ENCODE measurements around the gene CNTNAP5.

Gene CNTNAP5

GRCh38 chr2:124001696-124002430 is 23.2 kb upstream of the CNTNAP5 start:
- Histone ChIP-seq H3K79me2 (ENCODE audit: low read length) (no peaks in the 10 kb centered on the region), H3K27me3 (replicated peaks; ENCODE audit: insufficient read depth, low read length) (no peaks in the 10 kb centered on the region), H3K4me1 (ENCODE audit: low read length) (no peaks in the 10 kb centered on the region), H4K20me1 (ENCODE audit: insufficient read depth, low read length) (no peaks in the 10 kb centered on the region), H3K9ac (ENCODE audit: low read length) (no peak overlapping the region), H3K27ac (ENCODE audit: low read length) (no peak overlapping the region), H3K36me3 (replicated peaks; ENCODE audit: insufficient read depth, low read length) (no peaks in the 10 kb centered on the region), H3K4me2 (ENCODE audit: low read depth, low read length) (no peak overlapping the region), H3F3A (ENCODE audit: insufficient read depth, low read length) (no peaks in the 10 kb centered on the region), H2AFZ (ENCODE audit: low read length) (no peak overlapping the region), H3K4me3 (ENCODE audit: low read length) (no peak overlapping the region), H3K9me2 (replicated peaks; ENCODE audit: insufficient read depth, low read length) (no peaks in the 10 kb centered on the region), H3K9me3 (replicated peaks; ENCODE audit: insufficient read depth, low read length) (no peaks in the 10 kb centered on the region)
- DNase-seq: no peak
- TF ChIP-seq CTCF (IDR thresholded peaks at IDR 0.05; ENCODE audit: low read length) (no peak), EZH2phosphoT487 (IDR thresholded peaks at IDR 0.05; ENCODE audit: low read length) (no peak), EZH2 (optimal IDR thresholded peaks at IDR 0.05; ENCODE audit: low read depth, low read length) (no peak)

GRCh38 chr2:124018890-124019289 is 6.2 kb upstream of the CNTNAP5 start:
- Histone ChIP-seq H3K9ac (ENCODE audit: low read length) (no peak overlapping the region), H3F3A (ENCODE audit: insufficient read depth, low read length) (no peaks in the 10 kb centered on the region), H3K4me3 (ENCODE audit: low read length) (no peak overlapping the region), H3K79me2 (ENCODE audit: low read length) (no peaks in the 10 kb centered on the region), H4K20me1 (ENCODE audit: insufficient read depth, low read length) (no peaks in the 10 kb centered on the region), H3K9me3 (replicated peaks; ENCODE audit: insufficient read depth, low read length) (no peaks in the 10 kb centered on the region), H3K9me2 (replicated peaks; ENCODE audit: insufficient read depth, low read length) (no peaks in the 10 kb centered on the region), H3K27ac (ENCODE audit: low read length) (no peak overlapping the region), H3K4me2 (ENCODE audit: low read depth, low read length) (no peak overlapping the region), H3K36me3 (replicated peaks; ENCODE audit: insufficient read depth, low read length) (no peaks in the 10 kb centered on the region), H3K4me1 (ENCODE audit: low read length) (no peaks in the 10 kb centered on the region), H2AFZ (ENCODE audit: low read length) (no peak overlapping the region), H3K27me3 (replicated peaks; ENCODE audit: insufficient read depth, low read length) (no peaks in the 10 kb centered on the region)
- DNase-seq: no peak
- TF ChIP-seq EZH2 (optimal IDR thresholded peaks at IDR 0.05; ENCODE audit: low read depth, low read length): no peak
- no peak for TF ChIP-seq EZH2phosphoT487 (IDR thresholded peaks at IDR 0.05; ENCODE audit: low read length)
- TF ChIP-seq CTCF (IDR thresholded peaks at IDR 0.05; ENCODE audit: low read length): no peak

- TF ChIP-seq CTCF (IDR thresholded peaks at IDR 0.05; ENCODE audit: low read length) (no peak), EZH2phosphoT487 (IDR thresholded peaks at IDR 0.05; ENCODE audit: low read length) (no peak), EZH2 (optimal IDR thresholded peaks at IDR 0.05; ENCODE audit: low read depth, low read length) (no peak)
- H3K4me3 ChIP-seq (ENCODE audit: low read length): no peak overlapping the region
These were observed 421 bp upstream of the CNTNAP5 start for GRCh38 chr2:124024561-124025170.

More at GRCh38 chr2:124024561-124025170, 421 bp upstream of the CNTNAP5 start:
- no peaks in the 10 kb centered on the region for H3K36me3 ChIP-seq (replicated peaks; ENCODE audit: insufficient read depth, low read length)
- H4K20me1 ChIP-seq (ENCODE audit: insufficient read depth, low read length): no peaks in the 10 kb centered on the region
- no peaks in the 10 kb centered on the region for H3K79me2 ChIP-seq (ENCODE audit: low read length)
- H3K4me1 ChIP-seq (ENCODE audit: low read length): no peaks in the 10 kb centered on the region
- no peak overlapping the region for H3K9ac ChIP-seq (ENCODE audit: low read length)
- no peaks in the 10 kb centered on the region for H3K27me3 ChIP-seq (replicated peaks; ENCODE audit: insufficient read depth, low read length)
- no peaks in the 10 kb centered on the region for H3K9me2 ChIP-seq (replicated peaks; ENCODE audit: insufficient read depth, low read length)
- no peak for DNase-seq
- no peaks in the 10 kb centered on the region for H3F3A ChIP-seq (ENCODE audit: insufficient read depth, low read length)
- no peaks in the 10 kb centered on the region for H3K9me3 ChIP-seq (replicated peaks; ENCODE audit: insufficient read depth, low read length)
- no peak overlapping the region for H3K4me2 ChIP-seq (ENCODE audit: low read depth, low read length)
- H3K27ac ChIP-seq (ENCODE audit: low read length): no peak overlapping the region
- H2AFZ ChIP-seq (ENCODE audit: low read length): no peak overlapping the region

All from MM.1S (cell line).